NOMO-1 treated with DMSO at 0.1 percent for 48 hours (cell line): ENCODE data around the gene SPSB4.
"Not testable (repeated sequence)": the region's sequence is repeated elsewhere in the genome, so short reads cannot be mapped to it uniquely, and the experiment has no call there.

ENCODE experiments used
- DNase-seq: peaks from one replicate; lab custom pipeline; 2025; ENCODE audit not compliant: unreplicated experiment; lab: John Stamatoyannopoulos, UW

SPSB4 gene

DNA sequence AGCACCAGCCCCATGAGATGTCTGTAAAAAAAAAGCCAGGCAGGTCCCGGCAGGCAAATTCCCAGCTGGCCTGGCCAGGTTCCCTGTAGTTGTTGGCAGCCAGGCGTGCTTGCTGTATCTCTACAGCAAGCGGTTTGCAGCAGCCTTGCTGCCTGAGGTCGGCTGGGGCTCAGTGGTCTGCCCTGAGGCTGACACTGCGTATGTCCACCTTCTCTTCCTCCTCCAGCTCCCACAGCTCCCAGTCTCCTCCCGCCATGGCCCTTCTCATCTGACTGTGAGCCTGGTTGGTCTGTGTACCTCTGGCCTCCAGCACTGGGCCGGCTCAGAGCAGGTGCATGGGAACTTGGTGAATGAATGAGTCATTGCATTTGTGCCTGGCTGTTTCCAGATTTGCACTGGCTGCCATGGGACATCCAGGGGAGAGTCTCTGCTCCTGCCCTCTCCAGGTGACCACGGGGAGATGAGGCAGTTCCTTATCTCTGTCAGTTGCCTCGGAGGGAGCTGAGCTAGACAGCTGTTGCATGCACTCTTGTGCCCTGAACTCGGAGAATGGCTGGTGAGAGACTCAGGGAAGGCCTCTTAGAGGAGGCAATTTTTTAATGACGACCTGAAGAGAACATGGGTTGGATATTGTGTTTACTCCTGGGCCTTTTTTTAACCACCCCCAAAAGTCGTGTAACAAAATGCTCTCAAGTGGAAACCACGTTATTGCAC, 43.0 kb downstream of the SPSB4 start:
- DNase-seq = no peak

- DNase-seq = no peak
Measured at GRCh38 chr3:141094790-141095545, 43.8 kb downstream of the SPSB4 start.

GRCh38 chr3:141095546-141095937, 44.4 kb downstream of the SPSB4 start:
- DNase-seq = no peak

DNA sequence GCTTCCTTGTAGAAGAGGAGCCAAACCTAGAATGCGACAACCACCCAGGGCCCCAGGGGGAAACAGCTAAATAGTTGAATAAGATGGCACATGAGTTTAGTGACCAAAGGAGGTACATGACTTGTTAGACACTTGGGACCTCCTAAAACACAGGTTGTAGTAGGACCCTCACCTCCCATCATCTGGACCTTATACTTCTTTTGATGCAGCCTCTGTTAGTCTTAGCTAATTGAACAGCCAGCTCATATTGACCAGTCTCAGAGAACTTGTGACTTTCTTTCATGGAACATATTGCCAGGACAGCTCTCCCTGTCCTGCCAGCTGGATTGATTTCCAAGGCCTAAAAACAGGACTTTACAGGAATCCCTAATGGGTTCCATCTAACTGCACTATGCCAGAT, 45.0 kb downstream of the SPSB4 start:
- no peak for DNase-seq

DNA sequence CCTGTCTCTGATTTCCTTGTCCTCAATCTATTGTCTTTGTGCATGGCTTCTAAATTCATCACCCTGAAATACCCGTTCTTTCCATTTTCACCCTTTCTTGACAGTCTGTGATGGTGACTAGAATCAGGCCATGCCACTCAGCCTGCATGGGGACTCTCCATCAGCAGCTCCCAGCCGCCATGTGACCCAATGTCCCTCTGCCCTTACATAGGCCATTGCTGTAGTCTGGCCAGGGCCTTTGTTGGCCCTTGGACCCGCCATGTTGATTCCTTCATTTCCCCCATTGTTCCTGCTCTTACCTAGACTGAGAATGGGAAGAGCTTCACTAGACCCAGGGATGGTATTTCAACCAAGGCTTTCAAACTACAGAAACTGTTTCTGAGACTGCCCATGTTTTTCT, 45.8 kb downstream of the SPSB4 start:
- no peak for DNase-seq

DNA sequence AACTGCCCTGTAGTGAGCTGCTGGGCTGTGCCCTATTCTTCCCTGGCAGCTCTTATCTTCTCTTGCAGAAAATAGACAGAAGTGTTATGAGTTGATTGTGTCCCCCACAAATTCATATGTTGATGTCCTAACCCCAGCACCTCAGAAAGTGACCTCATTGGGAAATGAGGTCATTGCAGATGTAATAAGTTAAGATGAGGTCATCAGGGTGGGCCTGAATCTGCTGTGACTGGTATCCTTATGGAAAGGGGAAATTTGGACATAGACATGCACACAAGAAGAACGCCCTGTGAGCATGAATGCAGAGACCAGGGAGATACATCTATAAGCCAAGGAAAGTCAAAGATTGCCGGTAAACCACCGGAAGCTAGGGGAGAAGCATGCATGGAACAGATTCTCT, 49.0 kb downstream of the SPSB4 start:
- DNase-seq = no peak

GRCh38 chr3:141100531-141101320, 49.6 kb downstream of the SPSB4 start:
- DNase-seq = no peak

DNA sequence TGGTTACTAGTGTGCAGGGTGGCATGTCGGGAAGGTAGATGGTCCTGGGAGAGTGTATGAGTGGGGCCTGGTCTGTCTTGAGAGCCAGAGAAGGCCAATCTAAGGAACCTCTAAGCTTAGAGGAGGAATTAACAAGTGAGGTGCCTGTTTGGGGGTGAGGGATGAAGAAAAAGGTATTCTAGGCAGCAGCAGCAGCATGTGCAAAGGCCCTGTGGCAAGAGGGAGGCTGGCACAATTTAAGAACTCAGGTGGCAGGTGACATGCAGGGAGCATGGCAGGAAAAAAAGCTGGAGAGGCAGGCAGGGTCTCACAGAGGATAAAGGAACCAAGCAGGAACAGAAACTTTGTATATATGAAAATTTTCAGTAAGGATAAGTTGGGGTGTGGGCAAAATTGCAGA, 51.2 kb downstream of the SPSB4 start:
- no peak for DNase-seq

DNA sequence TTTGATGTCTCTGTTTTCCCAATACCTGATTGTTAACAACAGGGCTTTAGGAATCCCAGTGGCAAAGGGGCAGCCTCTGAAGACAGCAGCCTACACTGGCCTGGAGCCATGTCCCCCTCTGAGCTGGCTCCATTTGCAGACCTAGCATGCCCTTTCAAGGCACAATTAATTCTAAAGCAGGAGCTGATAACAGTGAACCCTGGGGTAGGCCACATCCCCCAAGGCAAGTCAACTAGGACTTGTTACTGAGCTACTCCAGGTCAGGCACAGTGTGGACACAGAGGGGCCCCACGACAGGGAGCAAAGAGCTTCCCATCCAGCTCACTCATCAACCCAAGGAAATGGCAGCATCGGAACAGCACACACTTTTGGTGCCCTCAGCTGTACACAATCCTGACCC, 51.9 kb downstream of the SPSB4 start:
- DNase-seq = no peak

- no peak for DNase-seq
Measured at GRCh38 chr3:141103503-141103902, 52.4 kb downstream of the SPSB4 start.

- DNase-seq = no peak
Measured at GRCh38 chr3:141104151-141104821, 53.1 kb downstream of the SPSB4 start.

- peak; percentile 96 for DNase-seq
Measured at GRCh38 chr3:141105828-141106628, 54.9 kb downstream of the SPSB4 start.

DNA sequence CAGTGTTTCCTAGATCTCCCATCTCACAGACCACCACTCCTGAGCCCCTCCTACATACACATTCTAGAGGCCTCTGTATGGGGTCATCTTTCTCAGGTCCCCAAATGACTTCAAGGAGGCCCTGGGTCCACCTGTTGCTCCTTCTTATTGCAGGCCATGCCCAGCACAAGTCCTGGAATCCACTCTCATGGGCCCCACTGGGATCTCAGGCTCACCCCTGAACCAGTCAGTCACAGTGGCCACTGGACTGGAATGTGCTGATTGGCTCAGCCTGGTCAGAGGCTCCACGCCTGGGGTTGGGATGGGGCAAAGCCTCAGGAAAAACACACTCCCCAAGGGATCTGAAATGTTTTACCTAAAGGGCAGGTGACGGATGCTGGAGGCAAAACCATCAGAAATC, 55.7 kb downstream of the SPSB4 start:
- no peak for DNase-seq

GRCh38 chr3:141108039-141108438, 56.9 kb downstream of the SPSB4 start:
- no peak for DNase-seq

DNA sequence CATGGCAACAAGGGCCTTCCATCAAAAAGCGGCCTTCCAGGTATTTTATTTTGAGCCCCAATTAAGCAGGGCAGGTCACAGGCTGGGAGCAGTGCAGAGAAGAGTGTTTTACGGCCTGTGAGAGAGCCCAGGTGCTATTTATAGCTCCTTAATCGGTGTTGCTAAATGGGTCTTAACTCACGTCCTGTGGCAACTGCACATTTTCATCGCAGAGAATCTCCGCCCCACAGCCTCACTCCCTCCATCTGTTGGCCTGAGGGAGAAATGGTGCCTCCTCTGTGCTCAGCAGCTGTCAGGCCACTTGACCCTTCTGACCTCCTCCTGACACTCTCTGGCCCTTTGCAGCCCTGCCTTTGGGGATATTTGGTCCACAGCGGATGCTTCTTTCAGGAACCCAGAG, 58.6 kb downstream of the SPSB4 start:
- DNase-seq = peak; percentile 94

GRCh38 chr3:141110322-141110721, 59.2 kb downstream of the SPSB4 start:
- DNase-seq = no peak

GRCh38 chr3:141111364-141112155, 60.4 kb downstream of the SPSB4 start:
- DNase-seq = no peak

- no peak for DNase-seq
Measured at GRCh38 chr3:141112686-141113297, 61.6 kb downstream of the SPSB4 start.

- DNase-seq = not testable (repeated sequence)
Measured at GRCh38 chr3:141113680-141114079, 62.5 kb downstream of the SPSB4 start.
